Panc1 (cell line): ENCODE data around the gene SDC3. TPM values are rescaled to one million over a fixed set of nuclear protein-coding genes. Genes with fewer than 3 reads are reported as not detected.
A peak's percentile ranks its signal among the peaks of the same experiment; 100 is the strongest.

Source experiments
- ATAC-seq: fragments of 200-7000 bp; cut with Tn5 transposase; 2 replicates; pipeline ENCODE4 v1.9.1; 2020; ENCODE audit warnings: mild to moderate bottlenecking, moderate library complexity
- BruUV-seq: library from RNA; stranded (reverse); fragments of 400-500 nt; replicated peaks from 2 replicates; lab custom pipeline; 2021; lab: Mats Ljungman, UMichigan
- CTCF ChIA-PET: fragments of 300-600 bp; sonication (Branson Sonifier 250); formaldehyde crosslinking; loops from one replicate; lab custom pipeline; 2022; ENCODE audit warnings: antibody characterized with exemption; lab: Charles Lee
- POLR2A ChIA-PET: fragments of 300-600 bp; sonication (Branson Sonifier 250); formaldehyde crosslinking; loops from one replicate; lab custom pipeline; 2022; ENCODE audit warnings: antibody characterized with exemption; lab: Charles Lee
- DNase-seq: peaks from one replicate; pipeline ENCODE4 v3.0.0-alpha.2; 2010; ENCODE audit warnings: low read depth, low spot score
- H3K27ac ChIP-seq: 2 replicates; pipeline ENCODE4 v1.5.1; 2011; ENCODE audit warnings: mild to moderate bottlenecking, low read length, inconsistent platforms
- H3K27me3 ChIP-seq: fragments of 200-500 bp; sonication (Bioruptor generic); 2 replicates; pipeline ENCODE4 v1.6.0; 2014; ENCODE audit warnings: low read length, inconsistent platforms; ENCODE audit not compliant: control insufficient read depth, insufficient read depth
- H3K36me3 ChIP-seq: fragments of 200-500 bp; sonication (Bioruptor generic); 2 replicates; pipeline ENCODE4 v1.5.1; 2014; ENCODE audit warnings: inconsistent platforms, mild to moderate bottlenecking, low read length, moderate library complexity; ENCODE audit not compliant: control insufficient read depth, insufficient read depth
- H3K4me1 ChIP-seq: 2 replicates; pipeline ENCODE4 v1.5.1; 2011; ENCODE audit warnings: inconsistent platforms, mild to moderate bottlenecking, low read length, moderate library complexity; ENCODE audit not compliant: control insufficient read depth, insufficient read depth
- H3K4me3 ChIP-seq, 2 experiments: 2 replicates each; pipeline ENCODE4 v1.5.1; 2011 to 2012; ENCODE audit warnings: low read depth in 2 of 2, low read length in 2 of 2, mild to moderate bottlenecking in 2 of 2, inconsistent platforms in 1 of 2, moderate library complexity in 1 of 2
- H3K9me3 ChIP-seq: fragments of 200-500 bp; sonication (Bioruptor generic); 2 replicates; pipeline ENCODE4 v1.5.1; 2014; ENCODE audit warnings: low read depth, mild to moderate bottlenecking, inconsistent platforms, low read length, moderate library complexity; ENCODE audit not compliant: control insufficient read depth, insufficient read depth
- CTCF ChIP-seq: fragments of 450-650 bp; IDR thresholded peaks from 2 replicates; pipeline ENCODE4 v1.5.1; 2017; ENCODE audit warnings: mild to moderate bottlenecking
- POLR2AphosphoS5 ChIP-seq: IDR thresholded peaks from 2 replicates; pipeline ENCODE4 v1.6.1; 2012; ENCODE audit warnings: mild to moderate bottlenecking, low read depth, low read length, moderate library complexity
- REST ChIP-seq, 2 experiments: IDR thresholded peaks; 2 replicates each; pipeline ENCODE4 v1.6.1; 2011 to 2012; ENCODE audit warnings: low read depth in 2 of 2, control low read depth in 1 of 2, low read length in 1 of 2, mild to moderate bottlenecking in 1 of 2, moderate library complexity in 1 of 2; ENCODE audit not compliant: insufficient read depth in 1 of 2
- SIN3A ChIP-seq: IDR thresholded peaks from 2 replicates; pipeline ENCODE4 v1.6.1; 2012; ENCODE audit warnings: low read depth, mild to moderate bottlenecking, low read length, moderate library complexity, borderline replicate concordance; ENCODE audit not compliant: insufficient read depth
- TCF7L2 ChIP-seq: IDR thresholded peaks from 2 replicates; pipeline ENCODE4 v1.6.1; 2011; ENCODE audit warnings: mild to moderate bottlenecking, low read depth, low read length, inconsistent platforms
- in situ Hi-C: cut with HindIII; loops from 2 replicates; pipeline ENCODE4 v1.10.0; 2016; ENCODE audit warnings: low sequenced_read_pairs, low pct_unique_long_range_greater_than_20kb
- intact Hi-C: fragments of 100-400 bp; cut with micrococcal nuclease; formaldehyde crosslinking; loops from one replicate; pipeline ENCODE4 v1.10.0; 2022; ENCODE audit not compliant: unreplicated experiment
- total RNA-seq: library from RNA; stranded (reverse); gene quantifications from one replicate; pipeline ENCODE4 v1.2.1, GENCODE V29; 2021; ENCODE audit not compliant: unreplicated experiment

SDC3 gene
- total RNA-seq, 1 experiment from 2014 or later = 36.1 TPM

- in situ Hi-C loops (no loop called here), intact Hi-C loops (loop anchor here (5.0 kb wide), 1 partner anchor 147 kb away; no protein-coding TSS in a partner anchor)
- Histone ChIP-seq H3K4me3 (no peak overlapping the region), H3K27ac (no peak overlapping the region), H3K27me3 (no peaks in the 10 kb centered on the region), H3K36me3 (peaks cover 10% of the 10 kb centered on the region), H3K4me1 (no peaks in the 10 kb centered on the region), H3K9me3 (no peaks in the 10 kb centered on the region)
- no TSS peak for BruUV-seq
- TF ChIP-seq TCF7L2 (no peak), POLR2AphosphoS5 (no peak), SIN3A (no peak), REST (IDR thresholded peaks at IDR 0.05; ENCODE audit: insufficient read depth in 1 of 2, low read depth in 2 of 2, low read length in 1 of 2) (no peak), CTCF (peak; percentile 88)
- ATAC-seq (peak; percentile 83), DNase-seq (no peak)
- ChIA-PET CTCF (interaction anchor here (1.0 to 1.2 kb wide), 3 partner anchors 15 to 127 kb away, joined by 3 to 4 read pairs (median 4); no protein-coding TSS in a partner anchor), POLR2A (no interaction called here)
Observed at GRCh38 chr1:30929135-30929889, 20.8 kb upstream of the SDC3 start.

DNA sequence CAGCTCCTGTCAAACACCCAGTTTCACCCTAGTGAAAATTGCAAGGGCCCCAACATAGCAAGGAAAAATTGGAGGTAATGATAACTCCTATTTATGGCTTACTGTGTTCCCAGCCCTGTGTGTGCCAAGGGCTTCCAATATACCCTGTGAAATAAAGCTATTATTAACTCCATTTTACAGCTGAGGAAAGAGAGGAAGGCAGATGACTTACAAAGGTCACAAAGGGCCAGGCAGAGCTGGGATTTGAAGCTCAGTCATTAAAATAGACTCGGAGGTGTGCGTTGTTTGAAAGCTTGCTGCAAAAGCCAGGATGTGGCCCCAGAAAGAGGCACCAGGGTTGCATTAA is 20.2 kb upstream of the SDC3 start:
- no peak overlapping the region for H3K4me3 ChIP-seq
- no peaks in the 10 kb centered on the region for H3K9me3 ChIP-seq
- BruUV-seq = no TSS peak
- no peak for ATAC-seq
- CTCF ChIA-PET = interaction anchor here (1.2 kb wide), 2 partner anchors 14 to 127 kb away, joined by 4 read pairs; no protein-coding TSS in a partner anchor
- no peak overlapping the region for H3K27ac ChIP-seq
- peaks cover 5% of the 10 kb centered on the region for H3K36me3 ChIP-seq
- in situ Hi-C loops (no loop called here), intact Hi-C loops (loop anchor here (5.0 kb wide), 1 partner anchor 146 kb away; no protein-coding TSS in a partner anchor)
- TF ChIP-seq CTCF (no peak), REST (IDR thresholded peaks at IDR 0.05; ENCODE audit: insufficient read depth in 1 of 2, low read depth in 2 of 2, low read length in 1 of 2) (no peak), SIN3A (no peak), TCF7L2 (no peak), POLR2AphosphoS5 (no peak)
- DNase-seq = no peak
- no peaks in the 10 kb centered on the region for H3K4me1 ChIP-seq
- POLR2A ChIA-PET = interaction anchor here (0.6 kb wide), 1 partner anchor 160 kb away, joined by 3 read pairs; no protein-coding TSS in a partner anchor
- no peaks in the 10 kb centered on the region for H3K27me3 ChIP-seq
